Coronary artery (tissue), 2 donors: ENCODE results near the gene TRABD2B.

Source experiments
- DNase-seq: peaks from one replicate; pipeline ENCODE4 v3.0.0-alpha.2; 2017; ENCODE audit warnings: low spot score
- H3K27ac ChIP-seq, 2 donors: fragments of 200-600 bp; sonication (generic); one replicate each; pipeline ENCODE4 v1.5.1; 2016 to 2019
- H3K4me3 ChIP-seq: fragments of 200-600 bp; sonication (generic); 2 replicates; pipeline ENCODE4 v1.5.1; 2016; ENCODE audit warnings: mild to moderate bottlenecking, moderate library complexity
- TF ChIP-seq, protein P1 (sequence below): fragments of 200-600 bp; sonication (generic); IDR thresholded peaks from one replicate; pipeline ENCODE4 v1.5.1; 2019; ENCODE audit warnings: antibody characterized with exemption

The TRABD2B gene

GRCh38 chr1:47849005-47849521 is 148.1 kb downstream of the TRABD2B start:
- peak; percentile 43 for DNase-seq
- TF ChIP-seq, protein P1, sequence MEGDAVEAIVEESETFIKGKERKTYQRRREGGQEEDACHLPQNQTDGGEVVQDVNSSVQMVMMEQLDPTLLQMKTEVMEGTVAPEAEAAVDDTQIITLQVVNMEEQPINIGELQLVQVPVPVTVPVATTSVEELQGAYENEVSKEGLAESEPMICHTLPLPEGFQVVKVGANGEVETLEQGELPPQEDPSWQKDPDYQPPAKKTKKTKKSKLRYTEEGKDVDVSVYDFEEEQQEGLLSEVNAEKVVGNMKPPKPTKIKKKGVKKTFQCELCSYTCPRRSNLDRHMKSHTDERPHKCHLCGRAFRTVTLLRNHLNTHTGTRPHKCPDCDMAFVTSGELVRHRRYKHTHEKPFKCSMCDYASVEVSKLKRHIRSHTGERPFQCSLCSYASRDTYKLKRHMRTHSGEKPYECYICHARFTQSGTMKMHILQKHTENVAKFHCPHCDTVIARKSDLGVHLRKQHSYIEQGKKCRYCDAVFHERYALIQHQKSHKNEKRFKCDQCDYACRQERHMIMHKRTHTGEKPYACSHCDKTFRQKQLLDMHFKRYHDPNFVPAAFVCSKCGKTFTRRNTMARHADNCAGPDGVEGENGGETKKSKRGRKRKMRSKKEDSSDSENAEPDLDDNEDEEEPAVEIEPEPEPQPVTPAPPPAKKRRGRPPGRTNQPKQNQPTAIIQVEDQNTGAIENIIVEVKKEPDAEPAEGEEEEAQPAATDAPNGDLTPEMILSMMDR = no peak
- Histone ChIP-seq H3K4me3 (no peak overlapping the region), H3K27ac (peak overlapping the region in 1 of 2 donors; percentile 40)

- TF ChIP-seq, protein P1 = no peak
- H3K4me3 ChIP-seq = no peak overlapping the region
- DNase-seq = peak; percentile 14
- H3K27ac ChIP-seq = no peak overlapping the region
These were observed 149.4 kb downstream of the TRABD2B start for GRCh38 chr1:47847763-47848162.

DNA sequence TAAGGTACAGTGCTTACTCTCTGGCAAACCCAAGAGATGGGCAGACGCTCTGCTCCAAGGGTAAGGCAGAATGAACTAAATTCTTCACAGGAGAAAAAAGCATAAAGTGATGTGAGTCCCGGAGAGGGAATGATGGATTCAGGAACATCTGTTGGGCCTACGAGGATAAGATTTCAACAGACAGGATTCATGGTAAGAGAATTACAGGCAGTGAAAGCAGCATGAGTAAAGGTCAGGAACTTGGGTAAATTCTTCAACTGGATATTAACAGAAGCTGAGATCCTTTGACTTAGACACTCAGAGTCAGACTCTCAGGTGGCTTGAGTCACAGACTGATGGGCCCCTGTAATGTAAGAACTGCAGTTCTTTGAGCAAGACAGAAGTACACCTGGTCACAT is 152.6 kb downstream of the TRABD2B start:
- no peak for DNase-seq
- TF ChIP-seq, protein P1 = no peak

DNA sequence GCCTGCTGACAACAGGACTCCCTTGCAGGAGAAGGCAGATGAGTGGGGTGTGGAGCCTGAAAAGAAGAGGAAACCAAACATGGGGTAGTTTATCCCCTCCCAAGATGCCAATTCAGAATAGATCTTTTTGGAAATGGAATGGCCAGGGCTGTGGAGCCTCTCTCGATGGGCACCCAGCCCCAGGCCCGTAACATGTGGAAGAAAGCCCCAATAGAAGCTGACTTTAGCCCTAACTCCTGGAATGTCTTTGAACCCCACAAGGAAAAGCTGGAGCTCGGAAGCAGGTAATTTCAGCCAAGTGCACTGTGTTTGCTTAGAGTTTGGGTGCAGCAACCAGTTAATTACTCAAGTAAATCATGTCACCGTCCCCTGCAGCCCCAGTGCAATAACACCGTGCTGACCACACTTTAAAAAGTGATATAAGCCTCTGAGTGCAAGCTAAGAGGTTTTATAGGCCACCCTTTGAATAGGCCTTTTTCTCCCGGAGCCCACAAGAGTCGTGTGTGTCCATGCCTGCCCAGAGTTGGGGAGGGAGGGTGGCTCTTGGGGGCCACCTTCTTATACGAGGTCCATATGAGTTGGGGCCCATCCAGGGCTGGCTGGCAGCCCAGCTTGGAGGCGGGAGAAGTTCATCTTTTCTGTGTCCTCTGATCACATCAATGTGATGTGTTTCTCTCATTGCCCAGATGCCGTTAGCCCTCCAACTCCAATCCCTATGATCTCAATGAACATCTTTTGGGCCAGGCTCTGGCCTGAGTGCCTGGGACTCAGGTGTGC is 153.2 kb downstream of the TRABD2B start:
- H3K27ac ChIP-seq = peak overlapping the region in 1 of 2 donors; percentile 14
- peak; percentile 47 for DNase-seq
- TF ChIP-seq, protein P1 = no peak
- no peak overlapping the region for H3K4me3 ChIP-seq

More for the DNA sequence above, 152.6 kb downstream of the TRABD2B start:
- Histone ChIP-seq H3K4me3 (no peak overlapping the region), H3K27ac (no peak overlapping the region)

- TF ChIP-seq, protein P1 = no peak
- Histone ChIP-seq H3K27ac (peak overlapping the region in 1 of 2 donors; percentile 14), H3K4me3 (no peak overlapping the region)
- peak; percentile 35 for DNase-seq
These were observed 154.1 kb downstream of the TRABD2B start for GRCh38 chr1:47843059-47843458.

- Histone ChIP-seq H3K4me3 (no peak overlapping the region), H3K27ac (peak overlapping the region in 1 of 2 donors; percentile 14)
- TF ChIP-seq, protein P1 = no peak
- peak; percentile 67 for DNase-seq
These were observed 154.8 kb downstream of the TRABD2B start for GRCh38 chr1:47842228-47842919.
